ENCODE measurements around the gene PAGE2B.
"Not testable (repeated sequence)": the region's sequence is repeated elsewhere in the genome, so short reads cannot be mapped to it uniquely, and the experiment has no call there.

The PAGE2B gene

GRCh38 chrX:55109306-55109705, 34.5 kb downstream of the PAGE2B start:
- no peak for DNase-seq (ENCODE audit: low spot score)

- no peak for DNase-seq (ENCODE audit: low spot score)
Measured at GRCh38 chrX:55111578-55112254, 36.9 kb downstream of the PAGE2B start.

- DNase-seq (ENCODE audit: low spot score) = not testable (repeated sequence)
Measured at GRCh38 chrX:55116589-55116988, 41.8 kb downstream of the PAGE2B start.

GRCh38 chrX:55118574-55118973, 43.7 kb downstream of the PAGE2B start:
- no peak for DNase-seq (ENCODE audit: low spot score)

GRCh38 chrX:55119271-55119670, 44.4 kb downstream of the PAGE2B start:
- no peak for DNase-seq (ENCODE audit: low spot score)

GRCh38 chrX:55119712-55120111, 44.9 kb downstream of the PAGE2B start:
- DNase-seq (ENCODE audit: low spot score) = no peak

GRCh38 chrX:55120761-55121358, 46.0 kb downstream of the PAGE2B start:
- no peak for DNase-seq (ENCODE audit: low spot score)

- DNase-seq (ENCODE audit: low spot score) = no peak
Measured at GRCh38 chrX:55123900-55124299, 49.1 kb downstream of the PAGE2B start.

GRCh38 chrX:55127692-55128091, 52.9 kb downstream of the PAGE2B start:
- no peak for DNase-seq (ENCODE audit: low spot score)
